Calu3 (cell line): ENCODE results near the gene ISX. TPM values are rescaled to one million over a fixed set of nuclear protein-coding genes. Genes with fewer than 3 reads are reported as not detected.
A peak's percentile ranks its signal among the peaks of the same experiment; 100 is the strongest.
"Not testable (repeated sequence)": the region's sequence is repeated elsewhere in the genome, so short reads cannot be mapped to it uniquely, and the experiment has no call there.

Experiments used
- BruUV-seq: library from RNA; stranded (reverse); fragments of 400-500 nt; replicated peaks from 2 replicates; lab custom pipeline; 2021; lab: Mats Ljungman, UMichigan
- CTCF ChIA-PET: fragments of 300-600 bp; sonication (Branson Sonifier 250); formaldehyde crosslinking; loops from one replicate; lab custom pipeline; 2022; ENCODE audit warnings: antibody characterized with exemption; lab: Charles Lee
- DNase-seq: peaks from one replicate; pipeline ENCODE4 v3.0.0; 2022
- H3K27ac Mint-ChIP-seq: one replicate; pipeline ENCODE4 v1.8.0; 2022; ENCODE audit warnings: mixed read lengths; ENCODE audit not compliant: unreplicated experiment
- H3K27me3 Mint-ChIP-seq: one replicate; pipeline ENCODE4 v1.8.0; 2022; ENCODE audit warnings: mixed read lengths; ENCODE audit not compliant: unreplicated experiment
- H3K36me3 Mint-ChIP-seq: one replicate; pipeline ENCODE4 v1.8.0; 2022; ENCODE audit warnings: mild to moderate bottlenecking, moderate library complexity, mixed read lengths; ENCODE audit not compliant: insufficient read depth, unreplicated experiment
- H3K4me1 Mint-ChIP-seq: one replicate; pipeline ENCODE4 v1.8.0; 2022; ENCODE audit warnings: mild to moderate bottlenecking, low read depth, mixed read lengths; ENCODE audit not compliant: unreplicated experiment
- H3K4me3 Mint-ChIP-seq: one replicate; pipeline ENCODE4 v1.8.0; 2022; ENCODE audit warnings: mild to moderate bottlenecking, low read depth, moderate library complexity, mixed read lengths; ENCODE audit not compliant: unreplicated experiment
- H3K9me3 Mint-ChIP-seq: one replicate; pipeline ENCODE4 v1.8.0; 2022; ENCODE audit warnings: low read depth, mixed read lengths; ENCODE audit not compliant: unreplicated experiment
- CTCF ChIP-seq: fragments of 200-600 bp; IDR thresholded peaks from one replicate; pipeline ENCODE4 v1.8.0; 2022; ENCODE audit warnings: antibody characterized with exemption; ENCODE audit not compliant: unreplicated experiment
- intact Hi-C: fragments of 100-400 bp; cut with micrococcal nuclease; formaldehyde crosslinking; loops from one replicate; pipeline ENCODE4 v1.10.0; 2022; ENCODE audit not compliant: unreplicated experiment
- total RNA-seq: library from RNA; stranded (reverse); gene quantifications from 2 replicates; pipeline ENCODE4 v1.2.3, GENCODE V29; 2022

Gene ISX
- total RNA-seq, 1 experiment from 2014 or later: not detected

- CTCF ChIA-PET: interaction anchor here (0.7 kb wide), 1 partner anchor 15 kb away, joined by 3 read pairs; no protein-coding TSS in a partner anchor
- H3K9me3 Mint-ChIP-seq: no peaks in the 10 kb centered on the region
- intact Hi-C loops: loop anchor here (5.0 kb wide), 2 partner anchors 136 to 1099 kb away; partner anchors contain the start of gene LARGE1
- H3K27me3 Mint-ChIP-seq: peaks cover 45% of the 10 kb centered on the region
- no peak for DNase-seq
- H3K4me1 Mint-ChIP-seq: peaks cover 8% of the 10 kb centered on the region
- H3K36me3 Mint-ChIP-seq: no peaks in the 10 kb centered on the region
- no peak overlapping the region for H3K4me3 Mint-ChIP-seq
- no TSS peak for BruUV-seq
- no peak for TF ChIP-seq CTCF
- no peak overlapping the region for H3K27ac Mint-ChIP-seq
Observed at GRCh38 chr22:35021161-35021560, 44.8 kb upstream of the ISX start.

- TF ChIP-seq CTCF: no peak
- peaks cover 8% of the 10 kb centered on the region for H3K4me1 Mint-ChIP-seq
- BruUV-seq: no TSS peak
- no peak for DNase-seq
- no peaks in the 10 kb centered on the region for H3K36me3 Mint-ChIP-seq
- intact Hi-C loops: loop anchor here (5.0 kb wide), 2 partner anchors 135 to 1100 kb away; partner anchors contain the start of gene LARGE1
- H3K4me3 Mint-ChIP-seq: no peak overlapping the region
- CTCF ChIA-PET: no interaction called here
- H3K27me3 Mint-ChIP-seq: peaks cover 33% of the 10 kb centered on the region
- H3K27ac Mint-ChIP-seq: no peak overlapping the region
- no peaks in the 10 kb centered on the region for H3K9me3 Mint-ChIP-seq
Observed at GRCh38 chr22:35022291-35022690, 43.7 kb upstream of the ISX start.

GRCh38 chr22:35023692-35024363, 42.1 kb upstream of the ISX start:
- peak; percentile 91 for TF ChIP-seq CTCF
- no TSS peak for BruUV-seq
- H3K27me3 Mint-ChIP-seq: peaks cover 33% of the 10 kb centered on the region
- H3K9me3 Mint-ChIP-seq: peaks cover 4% of the 10 kb centered on the region
- no peaks in the 10 kb centered on the region for H3K36me3 Mint-ChIP-seq
- H3K27ac Mint-ChIP-seq: no peak overlapping the region
- DNase-seq: peak; percentile 87
- H3K4me1 Mint-ChIP-seq: peaks cover 8% of the 10 kb centered on the region
- CTCF ChIA-PET: interaction anchor here (0.6 to 1.5 kb wide), 9 partner anchors 11 to 1444 kb away, joined by 3 to 10 read pairs (median 3); no protein-coding TSS in a partner anchor
- intact Hi-C loops: loop anchor here (5.0 kb wide), 2 partner anchors 133 to 1102 kb away; partner anchors contain the start of gene LARGE1
- H3K4me3 Mint-ChIP-seq: no peak overlapping the region

- CTCF ChIA-PET: interaction anchor here (0.6 to 1.5 kb wide), 7 partner anchors 10 to 1444 kb away, joined by 3 to 10 read pairs (median 3); no protein-coding TSS in a partner anchor
- BruUV-seq: no TSS peak
- peaks cover 4% of the 10 kb centered on the region for H3K9me3 Mint-ChIP-seq
Observed at GRCh38 chr22:35024364-35024692, 41.6 kb upstream of the ISX start.

GRCh38 chr22:35030112-35030511, 35.8 kb upstream of the ISX start:
- BruUV-seq, DNase-seq, H3K4me3 Mint-ChIP-seq, intact Hi-C loops, H3K9me3 Mint-ChIP-seq, H3K4me1 Mint-ChIP-seq, H3K36me3 Mint-ChIP-seq, H3K27ac Mint-ChIP-seq: not testable (repeated sequence)
- CTCF ChIA-PET: interaction anchor here (0.6 kb wide), 1 partner anchor 1508 kb away, joined by 3 read pairs; no protein-coding TSS in a partner anchor
- H3K27me3 Mint-ChIP-seq: peaks cover 46% of the 10 kb centered on the region

More at GRCh38 chr22:35024364-35024692, 41.6 kb upstream of the ISX start:
- Mint-ChIP-seq H3K4me1 (peaks cover 8% of the 10 kb centered on the region), H3K27me3 (peaks cover 38% of the 10 kb centered on the region), H3K4me3 (no peak overlapping the region), H3K27ac (no peak overlapping the region), H3K36me3 (no peaks in the 10 kb centered on the region)
- no peak for DNase-seq
- intact Hi-C loops: loop anchor here (5.0 kb wide), 2 partner anchors 133 to 1102 kb away; partner anchors contain the start of gene LARGE1
- TF ChIP-seq CTCF: peak; percentile 19
